ELR (cell line): ENCODE data around the gene IQCH.
"Not testable (repeated sequence)": the region's sequence is repeated elsewhere in the genome, so short reads cannot be mapped to it uniquely, and the experiment has no call there.

Source experiments
- DNase-seq: peaks from one replicate; pipeline ENCODE4 v3.0.0-alpha.2; 2015; ENCODE audit warnings: low read depth

IQCH gene

DNA sequence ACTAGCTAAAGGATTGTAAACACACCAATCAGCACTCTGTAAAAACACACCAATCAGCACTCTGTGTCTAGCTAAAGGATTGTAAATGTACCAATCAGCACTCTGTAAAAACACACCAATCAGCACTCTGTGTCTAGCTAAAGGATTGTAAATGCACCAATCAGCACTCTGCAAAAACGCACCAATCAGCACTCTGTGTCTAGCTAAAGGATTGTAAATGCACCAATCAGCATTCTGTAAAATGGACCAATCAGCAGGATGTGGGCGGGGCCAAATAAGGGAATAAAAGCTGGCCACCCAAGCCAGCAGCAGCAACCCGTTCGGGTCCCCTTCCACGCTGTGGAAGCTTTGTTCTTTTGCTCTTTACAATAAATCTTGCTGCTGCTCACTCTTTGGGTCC lies 8.0 kb upstream of the IQCH start:
- DNase-seq: not testable (repeated sequence)

DNA sequence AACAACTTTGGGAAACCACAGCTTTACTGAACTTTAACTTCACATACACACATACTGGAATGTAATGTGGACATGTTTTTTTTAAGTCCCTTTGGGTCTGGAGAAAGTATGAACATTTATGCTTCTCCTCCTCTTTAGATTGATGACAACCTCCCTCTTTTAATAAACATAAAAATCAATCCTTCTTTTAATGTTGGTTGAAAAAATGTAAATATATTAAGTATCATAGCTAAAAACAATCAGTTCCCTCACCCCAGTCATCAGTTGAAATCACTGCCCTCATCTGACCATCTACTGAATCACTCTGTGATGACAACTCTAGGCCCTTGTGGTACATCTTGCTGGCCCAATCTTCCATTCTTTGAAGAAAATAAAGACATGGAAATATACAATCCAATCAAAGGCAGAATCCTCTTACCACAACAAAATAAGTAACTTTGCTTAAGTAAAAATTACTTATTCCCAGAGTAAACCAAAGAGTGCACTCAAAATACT lies 6.5 kb upstream of the IQCH start:
- no peak for DNase-seq

DNA sequence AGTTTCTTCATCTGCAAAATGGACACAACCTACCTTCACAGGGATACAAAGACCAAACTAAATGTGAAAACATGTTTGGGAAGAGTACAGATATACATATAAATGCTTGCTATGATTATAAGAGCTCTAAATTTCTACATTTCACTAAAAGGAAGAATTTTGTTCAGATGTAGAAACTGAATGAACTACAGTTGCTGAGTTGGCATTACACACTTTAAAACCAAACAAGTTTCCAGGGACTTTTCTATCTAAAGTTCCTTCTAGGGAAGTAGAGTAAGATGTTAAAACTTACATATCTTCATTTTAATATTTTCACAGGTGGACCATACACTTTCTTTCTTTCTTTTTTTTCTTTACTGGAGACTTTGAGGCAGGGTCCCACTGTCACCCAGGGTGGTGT lies 4.8 kb upstream of the IQCH start:
- DNase-seq: no peak

DNA sequence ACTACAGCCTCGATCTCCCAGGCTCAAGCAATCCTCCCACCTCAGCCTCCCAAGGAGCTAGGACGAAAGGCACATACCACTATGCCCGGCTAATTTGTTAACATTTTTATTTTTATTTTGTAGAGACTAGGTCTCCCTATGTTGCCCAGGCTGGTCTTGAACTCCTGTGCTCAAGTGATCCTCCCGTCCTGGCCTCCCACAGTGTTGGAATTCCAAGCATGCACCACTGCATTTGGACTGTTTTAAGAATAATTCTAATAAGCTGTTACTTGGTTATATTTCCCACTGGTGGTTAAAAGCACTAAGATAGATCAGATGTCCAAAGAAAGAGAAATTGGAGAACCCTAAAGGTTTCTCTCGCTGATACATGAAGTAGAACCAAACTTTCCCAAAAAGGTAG lies 3.3 kb upstream of the IQCH start:
- no peak for DNase-seq

DNA sequence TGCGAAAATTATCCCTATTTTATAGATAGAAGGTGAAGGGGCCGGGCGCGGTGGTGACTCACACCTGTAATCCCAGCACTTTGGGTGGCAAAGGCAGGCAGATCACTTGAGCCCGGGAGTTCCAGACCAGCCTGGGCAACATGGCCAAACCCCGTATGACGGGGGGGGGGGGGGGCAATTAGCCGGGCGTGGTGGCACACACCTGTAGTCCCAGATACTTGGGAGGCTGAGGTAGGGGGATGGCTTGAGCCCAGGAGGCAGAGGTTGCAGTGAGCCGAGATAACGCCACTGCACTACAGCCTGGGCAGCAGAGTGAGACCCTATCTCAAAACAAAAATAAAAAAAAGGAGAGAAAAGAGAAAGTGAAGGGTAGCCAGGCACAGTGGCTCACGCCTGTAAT lies 1.5 kb upstream of the IQCH start:
- DNase-seq: no peak

DNA sequence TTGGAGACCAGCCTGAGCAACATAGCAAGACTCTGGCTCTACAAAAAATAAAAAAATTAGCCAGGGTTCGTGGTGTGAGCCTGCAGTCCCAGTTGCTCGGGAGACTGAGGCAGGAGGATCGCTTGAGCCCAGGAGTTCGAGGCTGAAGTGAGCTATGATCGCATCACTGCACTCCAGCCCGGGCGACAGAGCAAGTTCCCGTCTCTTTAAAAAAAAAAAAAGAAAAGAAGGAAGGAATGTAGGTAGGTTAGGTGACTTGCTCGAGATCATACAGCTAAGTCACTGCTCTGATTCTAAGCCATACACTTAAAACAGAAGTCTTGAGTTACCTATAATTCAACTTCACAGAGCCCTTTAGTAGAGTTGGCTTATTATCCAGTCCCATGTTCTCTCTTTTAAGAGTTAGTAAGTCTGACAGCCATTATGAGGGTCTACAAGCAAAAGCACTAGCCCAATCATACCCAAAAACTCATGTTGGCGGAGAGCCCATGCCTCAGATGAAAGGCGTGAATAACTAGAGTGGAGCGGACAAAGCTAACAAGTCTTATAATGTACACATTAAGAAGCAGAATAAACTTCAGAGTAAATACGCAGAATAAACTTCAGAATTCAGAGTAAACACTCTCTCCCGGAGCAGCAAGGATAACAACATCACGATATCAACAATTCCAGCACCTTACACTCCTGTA lies 893 bp upstream of the IQCH start:
- DNase-seq: peak; percentile 43

DNA sequence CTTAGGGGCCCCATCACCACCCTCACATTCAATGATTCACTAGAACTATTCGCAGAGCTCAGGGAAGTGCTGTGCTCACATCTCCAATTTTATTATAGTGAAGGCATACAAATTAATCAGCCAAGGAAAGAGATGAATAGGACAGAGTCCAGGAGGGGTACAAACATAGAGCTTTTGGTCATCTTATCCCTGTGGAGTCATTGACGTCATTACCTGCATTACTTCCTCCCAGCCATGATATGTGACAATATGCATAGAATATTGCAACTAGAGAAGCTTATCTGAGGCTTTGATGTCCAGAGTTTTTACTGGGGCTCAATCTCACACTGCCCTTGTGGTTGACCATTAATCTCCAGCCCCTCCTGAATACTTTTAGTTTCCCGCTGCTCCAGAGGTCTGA lies 1.5 kb downstream of the IQCH start:
- DNase-seq: no peak

DNA sequence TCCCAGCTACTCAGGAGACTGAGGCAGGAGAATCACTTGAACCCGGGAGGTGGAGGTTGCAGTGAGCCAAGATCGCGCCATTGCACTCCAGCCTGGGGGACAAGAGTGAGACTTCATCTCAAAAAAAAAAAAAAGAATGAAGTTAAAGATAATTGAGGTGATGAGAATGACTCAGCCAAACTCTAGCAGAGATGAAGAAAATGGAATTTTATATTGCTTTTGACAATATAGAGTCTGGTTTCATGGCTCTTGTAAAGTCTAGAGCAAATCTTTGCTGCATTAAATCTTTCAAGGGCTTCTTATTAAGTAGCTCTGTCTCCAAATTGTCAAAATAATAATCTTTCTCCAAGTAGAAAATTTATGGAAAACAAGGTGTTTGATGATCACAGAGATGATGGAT lies 3.8 kb downstream of the IQCH start:
- not testable (repeated sequence) for DNase-seq

DNA sequence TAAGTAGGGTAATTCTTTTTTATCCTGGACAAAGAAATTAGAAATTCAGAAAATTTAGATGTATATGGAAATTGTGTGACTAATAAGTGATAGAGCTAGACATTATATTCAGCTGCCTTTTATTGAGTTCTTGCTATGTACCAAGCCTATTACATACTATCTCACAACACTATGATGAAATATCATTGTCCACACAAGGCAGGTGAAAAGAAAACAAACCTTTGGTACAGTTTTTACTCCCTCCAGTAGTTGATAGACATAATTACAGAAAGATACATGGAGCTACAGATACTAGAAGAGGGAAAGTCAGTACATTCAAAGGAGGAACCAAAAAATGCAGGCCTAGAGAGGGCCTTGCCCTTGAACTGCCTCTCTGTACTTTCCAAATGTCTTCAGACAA lies 4.8 kb downstream of the IQCH start:
- no peak for DNase-seq

DNA sequence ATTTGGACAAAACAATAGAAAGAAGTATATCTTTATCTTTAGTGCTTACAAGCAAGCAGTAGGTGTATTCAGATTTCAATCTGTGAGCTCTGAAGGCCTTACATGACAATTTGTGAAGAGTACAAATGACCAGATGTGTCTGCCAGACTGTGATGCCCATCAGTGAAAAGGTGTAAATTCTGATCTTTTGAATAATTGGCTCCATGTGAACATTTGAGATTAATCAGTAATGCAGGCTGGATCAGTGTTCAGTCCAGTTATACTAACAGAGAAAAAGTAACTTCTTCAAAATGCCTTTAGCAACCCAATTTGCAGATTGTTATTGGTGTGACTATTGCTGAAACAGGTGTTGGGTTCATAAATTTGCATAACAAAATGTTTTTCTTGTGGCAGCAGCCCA lies 5.2 kb downstream of the IQCH start:
- DNase-seq: no peak

DNA sequence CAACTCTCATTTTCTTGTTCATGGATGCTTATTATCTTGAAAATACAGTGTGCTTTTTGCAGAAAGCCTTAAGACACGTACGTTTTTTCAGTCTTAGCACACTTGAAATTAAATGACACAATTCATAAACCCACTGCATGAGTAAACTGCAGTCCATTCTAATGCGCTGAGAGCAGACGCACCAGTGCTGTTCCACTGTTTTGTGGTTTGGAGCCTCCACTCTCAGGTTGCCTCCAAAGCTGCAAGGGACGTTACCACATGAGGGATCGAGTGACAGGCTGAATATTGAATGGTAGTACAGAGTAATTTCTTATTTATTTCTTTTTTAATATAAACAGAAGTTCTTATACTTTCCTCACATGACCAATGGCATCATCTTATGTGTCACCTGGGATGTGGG lies 12.3 kb downstream of the IQCH start:
- DNase-seq: no peak

DNA sequence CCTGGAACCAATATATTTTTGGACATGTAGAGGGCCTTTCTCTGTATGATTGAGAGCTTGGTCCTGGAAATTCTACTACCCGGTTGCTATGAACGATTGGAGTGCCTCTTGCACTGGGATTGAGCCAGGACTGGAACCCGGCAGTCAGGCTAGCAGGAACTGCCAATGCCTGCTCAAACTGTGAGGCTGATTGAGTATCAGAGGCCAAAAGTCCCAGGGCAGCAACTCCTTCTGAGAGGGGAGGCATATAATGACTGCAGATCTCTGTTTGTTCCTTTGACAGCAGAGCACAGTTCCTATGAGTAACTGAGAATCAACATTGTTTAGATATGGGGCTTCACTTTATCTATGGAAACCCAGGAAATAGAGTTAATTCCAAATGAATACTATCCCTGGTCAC lies 12.9 kb downstream of the IQCH start:
- DNase-seq: no peak

DNA sequence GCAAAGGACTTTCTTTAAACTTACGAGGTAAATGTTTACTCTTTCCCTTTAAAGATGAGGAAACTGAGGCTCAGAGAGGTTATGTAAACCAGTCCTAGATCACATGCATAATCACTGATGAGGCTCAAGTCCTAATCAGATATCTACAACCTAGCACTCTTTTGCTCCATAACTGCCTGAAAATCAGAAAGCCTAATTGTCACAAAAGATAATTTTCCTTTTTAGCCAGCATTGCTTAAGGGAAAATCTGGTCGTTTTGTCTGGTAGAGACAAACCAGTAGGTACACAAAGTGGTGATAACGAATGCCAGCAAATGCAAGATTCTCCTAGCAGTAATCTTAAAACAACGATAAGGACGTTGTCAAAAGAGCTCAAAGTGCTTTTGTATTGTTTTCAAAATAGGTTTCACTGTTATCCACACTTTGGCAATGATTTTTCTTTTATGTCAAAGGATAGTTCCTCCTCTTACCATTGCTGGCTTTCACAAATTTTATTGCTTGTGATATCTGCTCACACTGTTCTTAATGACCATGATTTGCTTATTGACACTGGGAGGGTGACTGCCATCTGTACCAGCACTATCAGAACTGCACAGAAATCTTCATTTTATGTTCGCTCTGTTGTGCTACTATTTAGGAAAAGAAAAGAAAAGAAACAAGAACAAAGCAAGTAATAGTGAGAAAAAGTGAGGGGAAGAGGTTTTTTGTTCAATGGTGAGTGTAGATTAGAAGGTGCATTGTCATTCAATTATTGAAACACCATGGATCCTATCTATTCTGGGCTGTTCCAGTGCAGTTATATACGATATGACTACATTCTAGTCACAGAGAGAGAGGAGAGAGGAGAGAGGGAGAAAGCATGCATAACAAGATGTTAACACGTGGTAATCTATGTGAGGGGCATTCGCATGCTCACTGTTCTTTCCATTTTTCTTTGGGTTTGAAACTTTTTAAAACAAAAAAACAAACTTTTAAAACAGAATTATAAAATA lies 13.7 kb downstream of the IQCH start:
- DNase-seq: no peak

DNA sequence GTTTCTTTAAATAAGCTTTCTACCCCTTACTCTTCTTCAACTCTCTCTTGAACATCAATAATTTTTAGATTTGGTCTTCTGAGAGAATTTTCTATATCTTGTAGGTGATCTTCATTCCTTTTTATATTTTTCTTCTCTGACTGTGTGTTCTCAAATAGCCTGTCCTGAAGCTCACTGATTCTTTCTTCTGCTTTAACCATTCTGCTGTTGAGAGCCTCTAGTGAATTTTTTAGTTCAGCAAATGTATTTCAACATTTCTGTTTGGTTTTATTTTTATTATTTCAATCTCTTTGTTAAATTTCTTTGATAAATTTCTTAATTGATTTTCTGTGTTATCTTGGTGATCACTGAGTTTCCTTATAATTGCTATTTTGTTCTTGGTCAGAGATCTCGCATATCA lies 19.6 kb downstream of the IQCH start:
- no peak for DNase-seq

DNA sequence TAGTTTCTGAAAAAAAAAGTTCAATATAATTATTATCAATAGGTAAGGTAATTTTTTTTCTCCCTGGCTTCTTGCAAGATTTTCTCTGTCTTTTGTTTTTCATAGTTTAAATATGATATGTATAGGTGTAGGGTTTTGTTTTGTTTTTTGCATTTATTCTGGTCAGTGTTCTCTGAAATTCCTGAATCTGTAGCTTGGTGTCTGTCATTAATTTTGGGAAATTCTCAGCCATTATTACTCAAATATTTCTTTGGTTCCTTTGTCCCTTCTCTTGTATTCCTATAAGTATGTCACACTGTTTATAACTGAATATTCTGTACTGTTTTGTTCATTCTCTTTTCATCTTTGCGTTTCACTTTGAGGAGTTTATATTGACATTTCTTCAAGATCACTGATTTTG lies 22.1 kb downstream of the IQCH start:
- no peak for DNase-seq

DNA sequence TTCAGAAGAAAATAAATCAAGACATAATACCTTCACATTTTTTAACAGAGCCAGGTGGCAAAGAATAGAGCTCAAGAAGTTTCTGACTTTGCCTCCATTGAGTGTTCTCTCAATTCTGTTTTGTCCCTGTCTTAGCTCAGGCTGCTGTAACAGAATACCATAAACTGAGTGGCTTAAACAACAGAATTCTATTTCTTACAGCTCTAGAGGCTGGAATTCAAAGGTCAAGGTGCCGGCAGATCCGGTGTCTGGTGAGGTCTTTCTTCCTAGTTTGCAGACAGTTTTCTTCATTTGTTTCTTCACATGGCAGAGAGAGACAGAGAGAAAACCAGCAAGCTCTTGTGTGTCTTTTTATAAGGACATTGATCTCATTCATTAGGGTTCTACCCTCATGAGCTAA lies 25.6 kb downstream of the IQCH start:
- no peak for DNase-seq

DNA sequence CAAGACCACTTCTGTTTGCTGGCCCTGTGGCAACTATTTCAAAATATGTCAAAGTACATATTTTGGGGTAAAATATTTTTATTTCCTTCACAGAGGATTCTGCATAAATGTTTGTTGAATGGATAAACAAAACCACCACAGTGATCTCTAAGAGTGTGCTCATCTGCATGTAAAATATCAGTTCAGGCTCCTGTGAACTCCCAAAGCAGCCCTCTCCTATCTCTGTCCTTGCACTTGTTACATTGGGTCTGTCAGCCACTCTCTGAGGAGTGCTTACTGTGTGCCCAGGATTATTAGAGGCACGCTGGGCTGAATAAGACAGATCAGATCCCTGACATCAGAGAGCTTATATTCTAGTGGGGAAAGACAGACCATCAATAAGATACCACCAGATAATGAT lies 27.1 kb downstream of the IQCH start:
- no peak for DNase-seq

DNA sequence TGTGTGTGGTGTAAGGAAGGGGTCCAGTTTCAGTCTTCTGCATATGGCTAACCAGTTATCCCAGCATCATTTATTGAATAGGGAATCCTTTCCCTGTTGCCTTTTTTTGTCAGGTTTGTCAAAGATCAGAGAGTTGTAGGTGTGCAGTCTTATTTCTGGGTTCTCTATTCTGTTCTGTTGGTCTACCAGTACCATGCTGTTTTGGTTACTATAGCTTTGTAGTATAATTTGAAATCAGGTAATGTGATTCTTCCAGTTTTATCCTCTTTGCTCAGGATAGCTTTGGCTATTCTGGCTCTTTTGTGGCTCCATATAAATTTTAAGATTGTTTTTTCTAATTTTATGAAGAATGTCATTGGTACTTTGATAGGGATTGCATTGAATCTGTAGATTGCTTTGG lies 31.0 kb downstream of the IQCH start:
- DNase-seq: not testable (repeated sequence)

DNA sequence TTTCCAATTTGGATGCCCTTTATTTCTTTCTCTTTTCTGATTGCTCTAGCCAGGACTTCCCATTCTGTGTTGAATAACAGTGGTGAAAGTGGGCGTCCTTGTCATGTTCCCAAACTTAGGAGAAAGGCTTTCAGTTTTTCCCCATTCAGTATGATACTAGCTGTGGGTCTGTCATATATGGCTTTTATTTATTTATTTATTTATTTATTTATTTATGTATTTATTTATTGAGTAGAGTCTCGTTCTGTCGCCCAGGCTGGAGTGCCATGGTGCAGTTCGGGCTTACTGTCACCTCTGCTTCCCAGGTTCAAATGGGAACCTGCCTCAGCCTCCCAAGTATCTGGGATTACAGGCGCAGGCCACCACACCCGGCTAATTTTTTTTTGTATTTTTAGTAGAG lies 31.8 kb downstream of the IQCH start:
- DNase-seq: not testable (repeated sequence)

DNA sequence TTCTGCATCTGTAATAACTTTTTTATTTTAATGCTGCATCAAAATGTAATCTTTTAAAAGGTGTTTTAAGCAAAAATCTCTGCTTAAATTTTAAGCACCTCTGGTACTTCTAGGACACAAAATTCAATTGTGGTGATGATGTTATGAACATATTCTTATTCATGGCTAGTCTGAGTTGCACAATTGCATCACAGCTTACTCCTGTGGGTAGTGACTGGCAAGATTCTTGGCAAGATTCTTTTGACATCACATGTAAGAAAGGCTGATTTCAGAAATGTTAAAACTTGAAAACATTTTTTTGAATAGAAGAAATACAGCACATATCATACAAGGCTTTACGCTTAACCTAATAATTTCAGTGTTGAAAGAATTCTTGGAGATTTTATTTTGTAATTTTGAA lies 35.7 kb downstream of the IQCH start:
- DNase-seq: peak; percentile 10

DNA sequence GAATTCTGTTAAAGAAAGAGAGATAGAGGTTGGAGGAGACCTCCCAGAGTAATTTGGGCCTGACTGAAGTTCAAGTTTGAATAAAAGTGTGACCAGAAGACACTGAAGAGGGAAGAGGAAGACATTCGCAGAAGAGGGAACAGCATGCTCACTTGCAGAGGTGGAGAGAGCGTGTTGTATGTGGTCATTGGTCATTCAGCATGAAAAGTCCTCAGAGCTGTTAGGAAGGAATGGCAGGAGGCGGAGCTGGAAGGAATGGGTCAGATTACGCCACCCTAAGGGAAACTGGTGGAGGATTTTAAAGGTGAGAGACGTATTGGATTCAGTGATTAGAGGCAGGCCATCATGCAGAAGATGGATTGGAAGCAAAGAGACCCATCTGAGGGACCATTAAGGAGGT lies 41.6 kb downstream of the IQCH start:
- DNase-seq: no peak

DNA sequence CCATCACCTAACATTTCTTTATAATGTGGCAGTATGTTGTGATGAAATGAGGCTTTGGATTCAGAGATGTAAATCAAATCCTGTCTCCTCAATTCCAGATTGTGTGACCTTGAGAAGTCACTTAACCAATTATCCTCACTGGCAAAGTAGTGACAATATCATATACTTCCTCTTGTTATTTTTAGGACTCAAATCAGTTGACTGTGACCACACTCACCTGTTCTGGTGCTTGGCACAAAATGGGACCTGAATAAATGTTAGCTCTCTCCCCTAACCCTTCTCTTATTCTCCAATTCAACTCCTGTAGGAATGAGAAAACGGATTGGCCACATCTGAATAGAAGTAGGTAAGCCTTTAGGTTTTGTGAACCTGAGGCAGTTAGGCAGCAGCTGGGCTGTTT lies 42.1 kb downstream of the IQCH start:
- no peak for DNase-seq

DNA sequence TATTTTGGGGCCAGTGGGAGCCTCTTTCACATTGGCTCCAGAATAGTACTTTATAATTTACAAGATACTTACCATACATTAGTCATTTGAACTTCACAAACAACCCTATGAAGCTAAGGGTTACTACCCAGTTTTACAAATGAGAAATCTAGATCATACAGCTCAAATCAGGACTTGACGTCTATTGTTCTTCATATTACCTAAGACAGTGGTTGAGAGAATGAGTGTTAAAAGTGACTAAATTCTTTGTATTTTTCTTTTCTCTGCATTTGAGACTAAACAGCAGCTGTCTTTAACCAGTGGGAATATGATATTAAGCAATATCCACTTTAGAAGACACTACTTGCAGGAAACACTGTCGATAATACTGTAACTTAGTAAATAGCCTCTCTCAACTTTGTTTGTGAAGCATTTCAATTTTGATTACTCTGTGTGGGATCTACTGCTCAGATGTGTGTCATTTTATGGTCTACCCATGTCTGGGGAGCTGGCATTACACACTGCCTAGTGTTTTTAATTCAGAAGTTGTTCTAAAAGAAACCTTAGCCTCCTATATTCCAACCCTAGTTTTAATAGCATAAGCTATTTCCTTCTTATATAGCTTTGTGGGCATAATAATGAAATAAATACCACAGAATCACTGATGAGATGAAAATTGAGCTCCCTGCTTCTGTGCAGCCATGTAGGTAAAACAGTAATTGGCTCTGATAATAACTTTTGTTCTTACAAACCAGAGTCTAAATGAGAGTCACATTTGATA lies 45.9 kb downstream of the IQCH start:
- no peak for DNase-seq
